HCEC 1CT (cell line): ENCODE results near the gene MYO1D.

Experiments
- DNase-seq: peaks from one replicate; pipeline ENCODE4 v3.0.0-alpha.2; 2017

Gene MYO1D

GRCh38 chr17:32445074-32445415 lies 431.9 kb downstream of the MYO1D start:
- DNase-seq: peak; percentile 75

GRCh38 chr17:32444301-32445073 lies 432.4 kb downstream of the MYO1D start, which contains the start of gene PSMD11:
Gene PSMD11, plus strand, starts transcription at chr17:32444510. Its CDS starts 14 bp downstream, at chr17:32444524.
- DNase-seq: peak; percentile 95

GRCh38 chr17:32443827-32444300 lies 433.1 kb downstream of the MYO1D start:
- DNase-seq: no peak
